Astrocyte (in vitro differentiated cells and primary cell): Measurements from ENCODE around the gene TNRC18. TPM values are rescaled to one million over a fixed set of nuclear protein-coding genes. Genes with fewer than 3 reads are reported as not detected.

Experiments
- DNase-seq: peaks from one replicate; pipeline ENCODE4 v3.0.0-alpha.2; 2010; ENCODE audit warnings: low read depth
- FAIRE-seq: peaks from 2 replicates; lab custom pipeline; 2011; peaks lifted over from hg19 to GRCh38; lab: Jason Lieb, UNC
- H2AFZ ChIP-seq: 2 replicates; pipeline ENCODE4 v1.6.0; 2012; ENCODE audit warnings: low read depth, low read length, inconsistent platforms
- H3K27ac ChIP-seq: 2 replicates; pipeline ENCODE4 v1.5.1; 2011; ENCODE audit warnings: low read depth, low read length, inconsistent platforms
- H3K27me3 ChIP-seq: 2 replicates; pipeline ENCODE4 v1.6.0; 2011; ENCODE audit warnings: low read length, inconsistent platforms; ENCODE audit not compliant: insufficient read depth
- H3K36me3 ChIP-seq: 2 replicates; pipeline ENCODE4 v1.5.1; 2011; ENCODE audit warnings: low read length, inconsistent platforms; ENCODE audit not compliant: insufficient read depth
- H3K4me1 ChIP-seq: 2 replicates; pipeline ENCODE4 v1.5.1; 2011; ENCODE audit warnings: low read length, inconsistent platforms; ENCODE audit not compliant: insufficient read depth
- H3K4me2 ChIP-seq: 2 replicates; pipeline ENCODE4 v1.6.0; 2012; ENCODE audit warnings: low read length, inconsistent platforms
- H3K4me3 ChIP-seq: 2 replicates; pipeline ENCODE4 v1.5.1; 2011; ENCODE audit warnings: low read depth, mild to moderate bottlenecking, low read length, inconsistent platforms; ENCODE audit not compliant: insufficient read depth
- H3K79me2 ChIP-seq: 2 replicates; pipeline ENCODE4 v1.6.0; 2012; ENCODE audit warnings: mild to moderate bottlenecking, low read length, inconsistent platforms; ENCODE audit not compliant: insufficient read depth
- H3K9ac ChIP-seq: 2 replicates; pipeline ENCODE4 v1.6.0; 2012; ENCODE audit warnings: mild to moderate bottlenecking, low read length, inconsistent platforms
- H3K9me3 ChIP-seq: 2 replicates; pipeline ENCODE4 v1.5.1; 2012; ENCODE audit warnings: low read depth, mild to moderate bottlenecking, low read length, inconsistent platforms; ENCODE audit not compliant: insufficient read depth
- H4K20me1 ChIP-seq: 2 replicates; pipeline ENCODE4 v1.6.0; 2012; ENCODE audit warnings: low read length, inconsistent platforms; ENCODE audit not compliant: insufficient read depth
- H3K27ac Mint-ChIP-seq: one replicate; pipeline ENCODE4 v1.8.0; 2021; ENCODE audit warnings: mild to moderate bottlenecking, mixed read lengths; ENCODE audit not compliant: unreplicated experiment
- H3K27me3 Mint-ChIP-seq: one replicate; pipeline ENCODE4 v1.8.0; 2021; ENCODE audit warnings: low read depth, mixed read lengths; ENCODE audit not compliant: unreplicated experiment
- H3K36me3 Mint-ChIP-seq: one replicate; pipeline ENCODE4 v1.8.0; 2021; ENCODE audit warnings: low read depth, mixed read lengths; ENCODE audit not compliant: unreplicated experiment
- H3K4me1 Mint-ChIP-seq: one replicate; pipeline ENCODE4 v1.8.0; 2021; ENCODE audit warnings: low read depth, mixed read lengths; ENCODE audit not compliant: unreplicated experiment
- H3K4me3 Mint-ChIP-seq: one replicate; pipeline ENCODE4 v1.8.0; 2021; ENCODE audit warnings: mild to moderate bottlenecking, moderate library complexity, mixed read lengths; ENCODE audit not compliant: unreplicated experiment
- H3K9me3 Mint-ChIP-seq: one replicate; pipeline ENCODE4 v1.8.0; 2021; ENCODE audit warnings: mild to moderate bottlenecking, mixed read lengths; ENCODE audit not compliant: unreplicated experiment
- CTCF ChIP-seq: IDR thresholded peaks from 2 replicates; pipeline ENCODE4 v1.5.1; 2011; ENCODE audit warnings: low read depth, mild to moderate bottlenecking, inconsistent platforms, low read length, moderate library complexity; ENCODE audit not compliant: insufficient read depth
- EZH2 ChIP-seq: IDR thresholded peaks from 2 replicates; pipeline ENCODE4 v1.6.1; 2012; ENCODE audit warnings: mild to moderate bottlenecking, low read length, inconsistent platforms; ENCODE audit not compliant: insufficient read depth
- total RNA-seq: library from RNA; stranded (reverse); gene quantifications from 2 replicates; pipeline ENCODE4 v1.2.1, GENCODE V29; 2021

The TNRC18 gene
- total RNA-seq, 1 donor from 2014 or later = 84.3 TPM

- H3K4me3 Mint-ChIP-seq = no peak overlapping the region
- no peaks in the 10 kb centered on the region for H3K9me3 Mint-ChIP-seq
- no peaks in the 10 kb centered on the region for H3K36me3 ChIP-seq
- H3K27me3 Mint-ChIP-seq = peaks cover 2% of the 10 kb centered on the region
- H2AFZ ChIP-seq = no peak overlapping the region
- no peaks in the 10 kb centered on the region for H3K27me3 ChIP-seq
- no peaks in the 10 kb centered on the region for H3K9me3 ChIP-seq
- no peaks in the 10 kb centered on the region for H3K4me1 Mint-ChIP-seq
- H3K27ac Mint-ChIP-seq = no peak overlapping the region
- no peak for DNase-seq
- H3K4me1 ChIP-seq = no peaks in the 10 kb centered on the region
- H3K4me3 ChIP-seq = no peak overlapping the region
- H3K4me2 ChIP-seq = no peak overlapping the region
- H3K9ac ChIP-seq = no peak overlapping the region
- H4K20me1 ChIP-seq = peaks cover 3% of the 10 kb centered on the region
- no peaks in the 10 kb centered on the region for H3K79me2 ChIP-seq
- no peak overlapping the region for H3K27ac ChIP-seq
- peaks cover 4% of the 10 kb centered on the region for H3K36me3 Mint-ChIP-seq
- FAIRE-seq = no peak
- TF ChIP-seq CTCF = no peak
- no peak for TF ChIP-seq EZH2
Measured at GRCh38 chr7:5469375-5470166, 45.9 kb upstream of the TNRC18 start.

- H3K4me3 ChIP-seq = no peak overlapping the region
- H2AFZ ChIP-seq = no peak overlapping the region
- H3K4me2 ChIP-seq = no peak overlapping the region
- Mint-ChIP-seq H3K27me3 (peaks cover 2% of the 10 kb centered on the region), H3K9me3 (no peaks in the 10 kb centered on the region), H3K4me1 (no peaks in the 10 kb centered on the region), H3K27ac (no peak overlapping the region), H3K36me3 (peaks cover 2% of the 10 kb centered on the region), H3K4me3 (no peak overlapping the region)
- no peaks in the 10 kb centered on the region for H3K4me1 ChIP-seq
- H4K20me1 ChIP-seq = peaks cover 3% of the 10 kb centered on the region
- H3K79me2 ChIP-seq = no peaks in the 10 kb centered on the region
- H3K36me3 ChIP-seq = no peaks in the 10 kb centered on the region
- H3K9me3 ChIP-seq = no peaks in the 10 kb centered on the region
- no peak overlapping the region for H3K9ac ChIP-seq
- H3K27ac ChIP-seq = no peak overlapping the region
- no peaks in the 10 kb centered on the region for H3K27me3 ChIP-seq
- FAIRE-seq = no peak
- DNase-seq = no peak
- TF ChIP-seq CTCF (no peak), EZH2 (no peak)
Measured at GRCh38 chr7:5467645-5468044, 44.0 kb upstream of the TNRC18 start.

- DNase-seq = no peak
- Mint-ChIP-seq H3K4me1 (no peaks in the 10 kb centered on the region), H3K36me3 (peaks cover 2% of the 10 kb centered on the region), H3K27ac (no peak overlapping the region), H3K4me3 (no peak overlapping the region), H3K27me3 (peaks cover 2% of the 10 kb centered on the region), H3K9me3 (no peaks in the 10 kb centered on the region)
- Histone ChIP-seq H2AFZ (no peak overlapping the region), H3K36me3 (no peaks in the 10 kb centered on the region), H3K27me3 (no peaks in the 10 kb centered on the region), H3K4me3 (no peak overlapping the region), H4K20me1 (peaks cover 3% of the 10 kb centered on the region), H3K79me2 (no peaks in the 10 kb centered on the region), H3K9me3 (no peaks in the 10 kb centered on the region), H3K4me2 (no peak overlapping the region), H3K27ac (no peak overlapping the region), H3K4me1 (no peaks in the 10 kb centered on the region), H3K9ac (no peak overlapping the region)
- FAIRE-seq = no peak
- TF ChIP-seq CTCF (no peak), EZH2 (no peak)
Measured at GRCh38 chr7:5466551-5466950, 42.9 kb upstream of the TNRC18 start.
